Activated naive CD8-positive, alpha-beta T cell treated with anti-CD3 and anti-CD28 coated beads for 36 hours (primary cell): ENCODE data around the gene NPAS2. TPM values are rescaled to one million over a fixed set of nuclear protein-coding genes. Genes with fewer than 3 reads are reported as not detected.

Experiments used
- DNase-seq: peaks from one replicate; pipeline ENCODE4 v3.0.0; 2021
- H3K27ac Mint-ChIP-seq: one replicate; pipeline ENCODE4 v1.8.0; 2022; ENCODE audit warnings: mild to moderate bottlenecking, moderate library complexity, mixed read lengths
- H3K27me3 Mint-ChIP-seq: one replicate; pipeline ENCODE4 v1.8.0; 2022; ENCODE audit warnings: mild to moderate bottlenecking, mixed read lengths
- H3K36me3 Mint-ChIP-seq: one replicate; pipeline ENCODE4 v1.8.0; 2021; ENCODE audit warnings: mild to moderate bottlenecking, mixed read lengths
- H3K4me1 Mint-ChIP-seq: one replicate; pipeline ENCODE4 v1.8.0; 2021; ENCODE audit warnings: mixed read lengths
- H3K4me3 Mint-ChIP-seq: one replicate; pipeline ENCODE4 v1.8.0; 2022; ENCODE audit warnings: mild to moderate bottlenecking, moderate library complexity, mixed read lengths
- H3K9me3 Mint-ChIP-seq: one replicate; pipeline ENCODE4 v1.8.0; 2022; ENCODE audit warnings: mixed read lengths
- total RNA-seq, 2 experiments: library from RNA; stranded (reverse); gene quantifications; one replicate each; pipeline ENCODE4 v1.2.3, GENCODE V29; 2021

Gene NPAS2
- total RNA-seq, 2 experiments from 2014 or later = 7.3 to 9.3 TPM

GRCh38 chr2:101023327-101024107 lies 203.6 kb downstream of the NPAS2 start:
- H3K27ac Mint-ChIP-seq = no peak overlapping the region

GRCh38 chr2:101025561-101025960 lies 205.6 kb downstream of the NPAS2 start:
- Mint-ChIP-seq H3K36me3 (no peaks in the 10 kb centered on the region), H3K27me3 (no peaks in the 10 kb centered on the region), H3K4me3 (no peak overlapping the region), H3K4me1 (no peaks in the 10 kb centered on the region), H3K9me3 (no peaks in the 10 kb centered on the region), H3K27ac (no peak overlapping the region)
- no peak for DNase-seq

More at GRCh38 chr2:101023327-101024107, 203.6 kb downstream of the NPAS2 start:
- DNase-seq = no peak
- H3K36me3 Mint-ChIP-seq = peaks cover 2% of the 10 kb centered on the region
- no peak overlapping the region for H3K4me3 Mint-ChIP-seq
- H3K9me3 Mint-ChIP-seq = no peaks in the 10 kb centered on the region
- H3K4me1 Mint-ChIP-seq = no peaks in the 10 kb centered on the region
- no peaks in the 10 kb centered on the region for H3K27me3 Mint-ChIP-seq

- H3K27me3 Mint-ChIP-seq = no peaks in the 10 kb centered on the region
- DNase-seq = no peak
- H3K4me3 Mint-ChIP-seq = no peak overlapping the region
- H3K36me3 Mint-ChIP-seq = no peaks in the 10 kb centered on the region
- H3K9me3 Mint-ChIP-seq = no peaks in the 10 kb centered on the region
- H3K4me1 Mint-ChIP-seq = no peaks in the 10 kb centered on the region
- no peak overlapping the region for H3K27ac Mint-ChIP-seq
Observed at GRCh38 chr2:101026253-101026701, 206.3 kb downstream of the NPAS2 start.

GRCh38 chr2:101026923-101027469 lies 207.1 kb downstream of the NPAS2 start:
- H3K27me3 Mint-ChIP-seq = no peaks in the 10 kb centered on the region

GRCh38 chr2:101027852-101028251 lies 207.9 kb downstream of the NPAS2 start:
- no peak overlapping the region for H3K4me3 Mint-ChIP-seq
- H3K9me3 Mint-ChIP-seq = no peaks in the 10 kb centered on the region
- no peaks in the 10 kb centered on the region for H3K36me3 Mint-ChIP-seq
- no peaks in the 10 kb centered on the region for H3K27me3 Mint-ChIP-seq
- no peaks in the 10 kb centered on the region for H3K4me1 Mint-ChIP-seq
- no peak overlapping the region for H3K27ac Mint-ChIP-seq
- no peak for DNase-seq

More at GRCh38 chr2:101026923-101027469, 207.1 kb downstream of the NPAS2 start:
- Mint-ChIP-seq H3K36me3 (no peaks in the 10 kb centered on the region), H3K4me3 (no peak overlapping the region), H3K4me1 (no peaks in the 10 kb centered on the region), H3K9me3 (no peaks in the 10 kb centered on the region), H3K27ac (no peak overlapping the region)
- no peak for DNase-seq

GRCh38 chr2:101030866-101031554 lies 211.1 kb downstream of the NPAS2 start:
- Mint-ChIP-seq H3K4me1 (no peaks in the 10 kb centered on the region), H3K27ac (no peak overlapping the region), H3K4me3 (no peak overlapping the region), H3K27me3 (no peaks in the 10 kb centered on the region), H3K36me3 (no peaks in the 10 kb centered on the region), H3K9me3 (no peaks in the 10 kb centered on the region)
- DNase-seq = no peak

- DNase-seq = no peak
- Mint-ChIP-seq H3K27ac (no peak overlapping the region), H3K9me3 (no peaks in the 10 kb centered on the region), H3K27me3 (no peaks in the 10 kb centered on the region), H3K36me3 (no peaks in the 10 kb centered on the region), H3K4me1 (no peaks in the 10 kb centered on the region), H3K4me3 (no peak overlapping the region)
Observed at GRCh38 chr2:101032084-101032776, 212.3 kb downstream of the NPAS2 start.

GRCh38 chr2:101036562-101036961 lies 216.6 kb downstream of the NPAS2 start:
- Mint-ChIP-seq H3K27ac (no peak overlapping the region), H3K4me1 (peaks cover 3% of the 10 kb centered on the region), H3K27me3 (no peaks in the 10 kb centered on the region)

GRCh38 chr2:101037161-101037755 lies 217.3 kb downstream of the NPAS2 start:
- Mint-ChIP-seq H3K36me3 (no peaks in the 10 kb centered on the region), H3K4me1 (peaks cover 3% of the 10 kb centered on the region), H3K4me3 (no peak overlapping the region), H3K9me3 (no peaks in the 10 kb centered on the region), H3K27ac (no peak overlapping the region), H3K27me3 (no peaks in the 10 kb centered on the region)
- DNase-seq = no peak

More at GRCh38 chr2:101036562-101036961, 216.6 kb downstream of the NPAS2 start:
- Mint-ChIP-seq H3K4me3 (no peak overlapping the region), H3K9me3 (no peaks in the 10 kb centered on the region), H3K36me3 (no peaks in the 10 kb centered on the region)
- DNase-seq = no peak

- peaks cover 3% of the 10 kb centered on the region for H3K4me1 Mint-ChIP-seq
- DNase-seq = peak; percentile 31
- no peaks in the 10 kb centered on the region for H3K9me3 Mint-ChIP-seq
- H3K27me3 Mint-ChIP-seq = no peaks in the 10 kb centered on the region
- H3K4me3 Mint-ChIP-seq = no peak overlapping the region
- H3K36me3 Mint-ChIP-seq = no peaks in the 10 kb centered on the region
- peak overlapping the region; percentile 43 for H3K27ac Mint-ChIP-seq
Observed at GRCh38 chr2:101038455-101039255, 218.7 kb downstream of the NPAS2 start.

GRCh38 chr2:101040072-101040471 lies 220.1 kb downstream of the NPAS2 start:
- H3K27ac Mint-ChIP-seq = no peak overlapping the region
- H3K9me3 Mint-ChIP-seq = no peaks in the 10 kb centered on the region
- H3K36me3 Mint-ChIP-seq = no peaks in the 10 kb centered on the region
- H3K4me1 Mint-ChIP-seq = peaks cover 3% of the 10 kb centered on the region
- H3K27me3 Mint-ChIP-seq = no peaks in the 10 kb centered on the region
- no peak overlapping the region for H3K4me3 Mint-ChIP-seq
- no peak for DNase-seq

GRCh38 chr2:101040761-101041160 lies 220.8 kb downstream of the NPAS2 start:
- H3K36me3 Mint-ChIP-seq = no peaks in the 10 kb centered on the region
- H3K27me3 Mint-ChIP-seq = no peaks in the 10 kb centered on the region
- no peak overlapping the region for H3K4me3 Mint-ChIP-seq
- H3K4me1 Mint-ChIP-seq = peaks cover 3% of the 10 kb centered on the region
- no peak for DNase-seq
- no peak overlapping the region for H3K27ac Mint-ChIP-seq
- H3K9me3 Mint-ChIP-seq = no peaks in the 10 kb centered on the region

GRCh38 chr2:101041413-101041812 lies 221.5 kb downstream of the NPAS2 start:
- Mint-ChIP-seq H3K4me1 (peaks cover 3% of the 10 kb centered on the region), H3K9me3 (no peaks in the 10 kb centered on the region), H3K4me3 (no peak overlapping the region), H3K27me3 (no peaks in the 10 kb centered on the region), H3K27ac (no peak overlapping the region), H3K36me3 (no peaks in the 10 kb centered on the region)
- DNase-seq = no peak

- no peaks in the 10 kb centered on the region for H3K4me1 Mint-ChIP-seq
- H3K27ac Mint-ChIP-seq = no peak overlapping the region
- DNase-seq = no peak
- no peaks in the 10 kb centered on the region for H3K9me3 Mint-ChIP-seq
- no peak overlapping the region for H3K4me3 Mint-ChIP-seq
- H3K27me3 Mint-ChIP-seq = no peaks in the 10 kb centered on the region
- no peaks in the 10 kb centered on the region for H3K36me3 Mint-ChIP-seq
Observed at GRCh38 chr2:101045330-101045729, 225.4 kb downstream of the NPAS2 start.
